ENCODE results near the gene CDK11A.

DNA sequence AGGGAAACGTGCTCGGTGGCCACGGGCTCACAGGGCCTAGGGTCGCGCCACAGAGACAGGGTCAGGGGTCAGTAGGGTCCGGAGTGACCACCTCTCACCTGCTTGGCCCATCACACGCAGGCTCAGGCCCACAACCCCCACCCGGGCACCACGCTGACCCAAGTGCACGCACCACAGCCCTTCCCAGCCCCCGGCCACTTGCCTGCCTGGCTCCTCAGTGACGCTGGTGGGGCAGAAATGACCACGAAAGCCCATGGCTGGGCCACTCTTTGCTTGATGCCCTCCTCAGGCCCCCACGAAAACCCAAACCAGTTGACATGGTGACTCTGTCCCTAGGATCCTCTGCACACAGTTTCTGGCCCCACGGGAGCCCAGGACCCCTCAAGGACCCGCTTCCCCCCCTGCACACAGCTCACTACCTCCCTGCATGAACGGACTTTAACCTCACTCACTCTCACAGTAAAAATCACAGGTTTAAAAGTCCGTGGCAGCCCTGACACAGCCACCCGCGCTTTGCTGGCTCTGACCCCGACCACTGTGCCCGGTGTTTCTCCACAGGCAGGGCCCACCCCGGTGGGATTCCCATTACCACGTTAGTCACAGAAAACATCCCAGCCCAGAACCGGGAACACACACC, 33.4 kb upstream of the CDK11A start:
- no peak for TF ChIP-seq CTCF (IDR thresholded peaks at IDR 0.05 in 4 of 5, conservative IDR thresholded peaks at IDR 0.05 in 1 of 5)
- TF ChIP-seq POLR2A (IDR thresholded peaks at IDR 0.05): no peak

Data from gastrocnemius medialis (tissue), 4 donors.